Bronchial epithelial cell (primary cell): ENCODE data around the gene XDH. TPM values are rescaled to one million over a fixed set of nuclear protein-coding genes. Genes with fewer than 3 reads are reported as not detected.
A peak's percentile ranks its signal among the peaks of the same experiment; 100 is the strongest.

ENCODE experiments used
- DNase-seq: peaks from one replicate; pipeline ENCODE4 v3.0.0-alpha.2; 2010; ENCODE audit warnings: low read depth
- FAIRE-seq: peaks from 2 replicates; lab custom pipeline; 2011; peaks lifted over from hg19 to GRCh38; lab: Jason Lieb, UNC
- H3K27me3 ChIP-seq: 2 replicates; pipeline ENCODE4 v1.5.1; 2011; ENCODE audit warnings: low read length; ENCODE audit not compliant: control insufficient read depth, insufficient read depth
- H3K36me3 ChIP-seq: 2 replicates; pipeline ENCODE4 v1.5.1; 2011; ENCODE audit warnings: low read length; ENCODE audit not compliant: control insufficient read depth, insufficient read depth
- H3K4me3 ChIP-seq: 2 replicates; pipeline ENCODE4 v1.5.1; 2011; ENCODE audit warnings: mild to moderate bottlenecking, low read depth, low read length, control low read depth
- CTCF ChIP-seq: IDR thresholded peaks from 2 replicates; pipeline ENCODE4 v1.5.1; 2011; ENCODE audit warnings: mild to moderate bottlenecking, moderate library complexity, low read length, control low read depth, inconsistent platforms; ENCODE audit not compliant: insufficient read depth, severe bottlenecking
- total RNA-seq: library from RNA; depleted of rRNA; stranded (reverse); fragments of >200 nt; gene quantifications from 2 replicates; pipeline ENCODE4 v1.2.1, GENCODE V29; 2014

Gene XDH
- total RNA-seq, 1 donor from 2014 or later: 6.1 TPM

GRCh38 chr2:31335921-31336585 is 78.5 kb downstream of the XDH start:
- no peak for TF ChIP-seq CTCF
- Histone ChIP-seq H3K27me3 (no peaks in the 10 kb centered on the region), H3K4me3 (no peak overlapping the region), H3K36me3 (no peaks in the 10 kb centered on the region)
- FAIRE-seq: no peak
- peak; percentile 35 for DNase-seq

- no peak overlapping the region for H3K4me3 ChIP-seq
- no peak for FAIRE-seq
- DNase-seq: peak; percentile 36
- H3K27me3 ChIP-seq: no peaks in the 10 kb centered on the region
- no peaks in the 10 kb centered on the region for H3K36me3 ChIP-seq
- no peak for TF ChIP-seq CTCF
Observed at GRCh38 chr2:31334311-31335026, 80.1 kb downstream of the XDH start.

- Histone ChIP-seq H3K27me3 (no peaks in the 10 kb centered on the region), H3K4me3 (no peak overlapping the region), H3K36me3 (no peaks in the 10 kb centered on the region)
- DNase-seq (peak; percentile 77), FAIRE-seq (peak; percentile 80)
- TF ChIP-seq CTCF: peak; percentile 92
Observed at GRCh38 chr2:31333527-31334183, 80.9 kb downstream of the XDH start.

GRCh38 chr2:31333046-31333445 is 81.5 kb downstream of the XDH start:
- TF ChIP-seq CTCF: no peak
- Histone ChIP-seq H3K36me3 (no peaks in the 10 kb centered on the region), H3K27me3 (no peaks in the 10 kb centered on the region), H3K4me3 (no peak overlapping the region)
- DNase-seq: no peak
- no peak for FAIRE-seq

GRCh38 chr2:31332521-31332920 is 82.0 kb downstream of the XDH start:
- Histone ChIP-seq H3K36me3 (no peaks in the 10 kb centered on the region), H3K27me3 (no peaks in the 10 kb centered on the region), H3K4me3 (no peak overlapping the region)
- no peak for DNase-seq
- FAIRE-seq: no peak
- no peak for TF ChIP-seq CTCF
